GM23338 (cell line): ENCODE results near the gene SEZ6. TPM values are rescaled to one million over a fixed set of nuclear protein-coding genes. Genes with fewer than 3 reads are reported as not detected.

Experiments used
- ATAC-seq: fragments of 200-7000 bp; cut with Tn5 transposase; 3 replicates; pipeline ENCODE4 v1.9.1; 2020
- DNase-seq: peaks from one replicate; pipeline ENCODE4 v3.0.0-alpha.2; 2015; ENCODE audit warnings: low spot score
- H2AFZ ChIP-seq: fragments of 200-600 bp; sonication (generic); 2 replicates; pipeline ENCODE4 v1.8.0; 2016; ENCODE audit warnings: antibody characterized with exemption, mild to moderate bottlenecking, moderate library complexity
- H3F3A ChIP-seq: fragments of 200-600 bp; sonication (generic); replicated peaks from 2 replicates; pipeline ENCODE4 v1.8.0; 2017; ENCODE audit warnings: antibody characterized with exemption, mixed run types, low read depth
- H3K27ac ChIP-seq: fragments of 200-600 bp; sonication (generic); 2 replicates; pipeline ENCODE4 v1.6.1; 2016; ENCODE audit warnings: low read depth
- H3K27me3 ChIP-seq: fragments of 200-600 bp; sonication (generic); 2 replicates; pipeline ENCODE4 v1.8.0; 2016; ENCODE audit warnings: mild to moderate bottlenecking, mixed run types, moderate library complexity; ENCODE audit not compliant: insufficient read depth
- H3K36me3 ChIP-seq: fragments of 200-600 bp; sonication (generic); 2 replicates; pipeline ENCODE4 v1.8.0; 2016; ENCODE audit warnings: mild to moderate bottlenecking; ENCODE audit not compliant: insufficient read depth
- H3K4me1 ChIP-seq: fragments of 200-600 bp; sonication (generic); 2 replicates; pipeline ENCODE4 v1.8.0; 2016; ENCODE audit warnings: mild to moderate bottlenecking, moderate library complexity; ENCODE audit not compliant: insufficient read depth
- H3K4me2 ChIP-seq: fragments of 200-600 bp; sonication (generic); 2 replicates; pipeline ENCODE4 v1.7.1; 2017; ENCODE audit warnings: mixed run types
- H3K4me3 ChIP-seq: fragments of 200-600 bp; sonication (generic); 2 replicates; pipeline ENCODE4 v1.6.1; 2016; ENCODE audit warnings: mixed run types
- H3K79me2 ChIP-seq: fragments of 200-600 bp; sonication (generic); replicated peaks from 2 replicates; pipeline ENCODE4 v1.8.0; 2017; ENCODE audit warnings: mild to moderate bottlenecking; ENCODE audit not compliant: insufficient read depth
- H3K9me2 ChIP-seq: fragments of 200-600 bp; sonication (generic); 2 replicates; pipeline ENCODE4 v1.8.0; 2017; ENCODE audit not compliant: insufficient read depth
- H4K20me1 ChIP-seq: fragments of 200-600 bp; sonication (generic); replicated peaks from 2 replicates; pipeline ENCODE4 v1.8.0; 2017; ENCODE audit warnings: mild to moderate bottlenecking; ENCODE audit not compliant: insufficient read depth
- H3K27ac Mint-ChIP-seq: 2 replicates; pipeline ENCODE4 v1.8.0; 2020; ENCODE audit warnings: inconsistent platforms, mild to moderate bottlenecking, moderate library complexity, mixed read lengths
- H3K27me3 Mint-ChIP-seq: 3 replicates; pipeline ENCODE4 v1.8.0; 2022; ENCODE audit warnings: low read depth, mild to moderate bottlenecking, moderate library complexity, mixed read lengths, inconsistent platforms; ENCODE audit not compliant: insufficient read depth, poor library complexity
- H3K36me3 Mint-ChIP-seq: 3 replicates; pipeline ENCODE4 v1.8.0; 2021; ENCODE audit warnings: low read depth, mild to moderate bottlenecking, inconsistent platforms, moderate library complexity, mixed read lengths
- H3K4me1 Mint-ChIP-seq: 3 replicates; pipeline ENCODE4 v1.8.0; 2020; ENCODE audit warnings: mild to moderate bottlenecking, inconsistent platforms, mixed read lengths
- H3K4me3 Mint-ChIP-seq: 3 replicates; pipeline ENCODE4 v1.8.0; 2021; ENCODE audit warnings: moderate library complexity, mild to moderate bottlenecking, inconsistent platforms, mixed read lengths
- H3K9me3 Mint-ChIP-seq: 3 replicates; pipeline ENCODE4 v1.8.0; 2020; ENCODE audit warnings: moderate library complexity, mild to moderate bottlenecking, inconsistent platforms, mixed read lengths
- EZH2 ChIP-seq: fragments of 200-600 bp; sonication (generic); IDR thresholded peaks from one replicate; pipeline ENCODE4 v1.8.0; 2017; ENCODE audit warnings: antibody characterized with exemption, mild to moderate bottlenecking, low read depth; ENCODE audit not compliant: unreplicated experiment
- EZH2phosphoT487 ChIP-seq: fragments of 200-600 bp; sonication (generic); IDR thresholded peaks from one replicate; pipeline ENCODE4 v1.8.1; 2018; ENCODE audit warnings: antibody characterized with exemption; ENCODE audit not compliant: unreplicated experiment
- ZNF462 ChIP-seq: fragments of 250-450 bp; sonication (Bioruptor Pico); IDR thresholded peaks from 2 replicates; pipeline ENCODE4 v1.5.0; 2020; ENCODE audit warnings: mild to moderate bottlenecking, moderate library complexity
- polyA plus RNA-seq: library from polyadenylated mRNA; unstranded; fragments of >200 nt; fragmentation: Nextera tagmentation; extraction: Ambion mirVana; gene quantifications from 2 replicates; pipeline ENCODE4 v1.2.1, GENCODE V29; 2016
- total RNA-seq: library from RNA; depleted of rRNA; stranded (reverse); fragments of >200 nt; shearing (Covaris generic); gene quantifications from 2 replicates; pipeline ENCODE4 v1.2.3, GENCODE V29; 2014
- TF ChIP-seq, protein P1 (sequence below), 2 experiments: fragments of 200-600 bp in 1 of 2; sonication (generic) in 1 of 2; conservative IDR thresholded peaks; 2 replicates each; pipeline versions ENCODE4 v1.5.1 to v1.6.1; 2016 to 2017; ENCODE audit warnings: antibody characterized with exemption in 2 of 2, low read depth in 2 of 2, mild to moderate bottlenecking in 2 of 2, moderate library complexity in 1 of 2

The SEZ6 gene
- total and polyA plus RNA-seq, 2 experiments from 2014 or later = 1.0 to 6.5 TPM

GRCh38 chr17:28956112-28956511 is 49.7 kb downstream of the SEZ6 start (continued):
- no peak for TF ChIP-seq ZNF462 (CRISPR knock-in tag)
- TF ChIP-seq, protein P1, sequence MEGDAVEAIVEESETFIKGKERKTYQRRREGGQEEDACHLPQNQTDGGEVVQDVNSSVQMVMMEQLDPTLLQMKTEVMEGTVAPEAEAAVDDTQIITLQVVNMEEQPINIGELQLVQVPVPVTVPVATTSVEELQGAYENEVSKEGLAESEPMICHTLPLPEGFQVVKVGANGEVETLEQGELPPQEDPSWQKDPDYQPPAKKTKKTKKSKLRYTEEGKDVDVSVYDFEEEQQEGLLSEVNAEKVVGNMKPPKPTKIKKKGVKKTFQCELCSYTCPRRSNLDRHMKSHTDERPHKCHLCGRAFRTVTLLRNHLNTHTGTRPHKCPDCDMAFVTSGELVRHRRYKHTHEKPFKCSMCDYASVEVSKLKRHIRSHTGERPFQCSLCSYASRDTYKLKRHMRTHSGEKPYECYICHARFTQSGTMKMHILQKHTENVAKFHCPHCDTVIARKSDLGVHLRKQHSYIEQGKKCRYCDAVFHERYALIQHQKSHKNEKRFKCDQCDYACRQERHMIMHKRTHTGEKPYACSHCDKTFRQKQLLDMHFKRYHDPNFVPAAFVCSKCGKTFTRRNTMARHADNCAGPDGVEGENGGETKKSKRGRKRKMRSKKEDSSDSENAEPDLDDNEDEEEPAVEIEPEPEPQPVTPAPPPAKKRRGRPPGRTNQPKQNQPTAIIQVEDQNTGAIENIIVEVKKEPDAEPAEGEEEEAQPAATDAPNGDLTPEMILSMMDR (conservative IDR thresholded peaks at IDR 0.05; ENCODE audit: low read depth in 2 of 2) = no peak

DNA sequence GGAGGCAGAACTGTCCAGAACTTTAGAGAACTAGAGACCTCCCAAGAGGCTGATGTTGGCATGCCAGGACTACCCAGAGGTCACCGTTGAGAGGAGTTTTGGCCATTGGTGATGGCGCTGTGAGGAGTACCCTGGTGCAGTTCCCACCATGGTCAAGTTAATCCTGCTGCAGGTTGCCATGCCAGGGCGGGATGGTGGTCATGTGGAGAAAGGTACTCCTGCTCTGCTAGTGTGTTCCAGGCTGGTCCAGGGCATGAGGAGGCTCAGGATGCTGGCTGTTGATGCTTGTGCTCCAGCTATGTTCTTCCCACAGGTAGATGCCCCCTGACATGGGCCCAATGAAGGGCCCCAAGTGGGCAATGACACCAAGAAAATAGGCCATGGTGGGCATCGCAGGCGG is 50.4 kb downstream of the SEZ6 start:
- H3K4me3 ChIP-seq = no peak overlapping the region
- no peaks in the 10 kb centered on the region for H3K9me2 ChIP-seq
- Mint-ChIP-seq H3K4me1 (peaks cover 15% of the 10 kb centered on the region), H3K27ac (no peak overlapping the region), H3K9me3 (no peaks in the 10 kb centered on the region), H3K4me3 (no peak overlapping the region), H3K27me3 (peaks cover 2% of the 10 kb centered on the region), H3K36me3 (no peaks in the 10 kb centered on the region)
- H4K20me1 ChIP-seq = no peaks in the 10 kb centered on the region
- H3K27me3 ChIP-seq = no peaks in the 10 kb centered on the region
- ATAC-seq = no peak
- no peak overlapping the region for H3K27ac ChIP-seq
- H3F3A ChIP-seq = 0 out of 2 replicates have a peak, but pooled peaks cover 11% of the 10 kb centered on the region
- TF ChIP-seq, protein P1 (conservative IDR thresholded peaks at IDR 0.05; ENCODE audit: low read depth in 2 of 2) = no peak
- no peak for TF ChIP-seq EZH2
- no peak for TF ChIP-seq EZH2phosphoT487
- peaks cover 7% of the 10 kb centered on the region; the same call in 1 of the 2 replicates for H3K4me1 ChIP-seq
- no peak overlapping the region for H3K4me2 ChIP-seq
- no peak for DNase-seq
- H3K79me2 ChIP-seq = peaks cover 5% of the 10 kb centered on the region
- no peak overlapping the region for H2AFZ ChIP-seq
- H3K36me3 ChIP-seq = no peaks in the 10 kb centered on the region
